B cell (primary cell): Measurements from ENCODE around the gene KRTCAP2.
"Not testable (repeated sequence)": the region's sequence is repeated elsewhere in the genome, so short reads cannot be mapped to it uniquely, and the experiment has no call there.

Experiments
- CTCF ChIP-seq: fragments of 200-600 bp; IDR thresholded peaks from one replicate; pipeline ENCODE4 v1.8.0; 2022; ENCODE audit warnings: antibody characterized with exemption, mild to moderate bottlenecking
- EZH2 ChIP-seq: IDR thresholded peaks from 2 replicates; pipeline ENCODE4 v1.6.1; 2012; ENCODE audit warnings: borderline replicate concordance, low read depth, mild to moderate bottlenecking, moderate library complexity, low read length; ENCODE audit not compliant: insufficient read depth, poor library complexity, severe bottlenecking

GRCh38 chr1:155162631-155163030 lies 10.5 kb downstream of the KRTCAP2 start:
- not testable (repeated sequence) for TF ChIP-seq CTCF, EZH2
